Measurements from ENCODE around the gene HIRA.

The HIRA gene

GRCh38 chr22:19431649-19432132 is at the start of gene HIRA:
TSS of gene HIRA (minus strand) at chr22:19431733. CDS start at chr22:19431476, 257 bp downstream.
- H3K9ac ChIP-seq (ENCODE audit: low read length) = peak within 1 kb of the TSS; percentile 97
- peak within 1 kb of the TSS; percentile 95 for H3K4me3 ChIP-seq (ENCODE audit: insufficient read depth, low read length, poor library complexity, severe bottlenecking)
- H3K36me3 ChIP-seq (ENCODE audit: low read length) = no peaks in the 10 kb centered on the region
- no peaks in the 10 kb centered on the region for H3K27me3 ChIP-seq (ENCODE audit: low read length)
- no peaks in the 10 kb centered on the region for H3K9me2 ChIP-seq (replicated peaks; ENCODE audit: insufficient read depth, low read length)
- no peak for TF ChIP-seq CTCF (IDR thresholded peaks at IDR 0.05; ENCODE audit: insufficient read depth, low read length, poor library complexity, severe bottlenecking)
- no peak for TF ChIP-seq EZH2phosphoT487 (conservative IDR thresholded peaks at IDR 0.05; ENCODE audit: low read length)
- peak within 1 kb of the TSS; percentile 83 for H3K4me2 ChIP-seq (ENCODE audit: low read depth, low read length, poor library complexity, severe bottlenecking)
- H3F3A ChIP-seq (ENCODE audit: insufficient read depth) = no peaks in the 10 kb centered on the region
- H2AFZ ChIP-seq (ENCODE audit: low read depth, low read length, severe bottlenecking) = peak within 1 kb of the TSS; percentile 82
- H3K9me3 ChIP-seq (ENCODE audit: insufficient read depth, low read length) = no peaks in the 10 kb centered on the region
- H4K20me1 ChIP-seq (ENCODE audit: low read depth, low read length) = 0 out of 2 replicates have a peak, but pooled peaks cover 3% of the 10 kb centered on the region
- H3K27ac ChIP-seq (ENCODE audit: low read depth, low read length) = peak within 1 kb of the TSS; percentile 86
- peaks cover 46% of the 10 kb centered on the region for H3K79me2 ChIP-seq (ENCODE audit: insufficient read depth, low read length)

GRCh38 chr22:19480789-19481188 is 49.3 kb upstream of the HIRA start:
- no peaks in the 10 kb centered on the region for H3K9me3 ChIP-seq (ENCODE audit: insufficient read depth, low read length)
- no peak for TF ChIP-seq EZH2phosphoT487 (conservative IDR thresholded peaks at IDR 0.05; ENCODE audit: low read length)
- no peak for TF ChIP-seq CTCF (IDR thresholded peaks at IDR 0.05; ENCODE audit: insufficient read depth, low read length, poor library complexity, severe bottlenecking)
- no peaks in the 10 kb centered on the region for H4K20me1 ChIP-seq (ENCODE audit: low read depth, low read length)
- peak overlapping the region; percentile 85 for H3K9ac ChIP-seq (ENCODE audit: low read length)
- peak overlapping the region; percentile 59 for H3K4me2 ChIP-seq (ENCODE audit: low read depth, low read length, poor library complexity, severe bottlenecking)
- H2AFZ ChIP-seq (ENCODE audit: low read depth, low read length, severe bottlenecking) = no peak overlapping the region
- H3K36me3 ChIP-seq (ENCODE audit: low read length) = no peaks in the 10 kb centered on the region
- H3F3A ChIP-seq (ENCODE audit: insufficient read depth) = no peaks in the 10 kb centered on the region
- no peaks in the 10 kb centered on the region for H3K9me2 ChIP-seq (replicated peaks; ENCODE audit: insufficient read depth, low read length)
- no peak overlapping the region for H3K27ac ChIP-seq (ENCODE audit: low read depth, low read length)
- no peaks in the 10 kb centered on the region for H3K27me3 ChIP-seq (ENCODE audit: low read length)
- H3K4me3 ChIP-seq (ENCODE audit: insufficient read depth, low read length, poor library complexity, severe bottlenecking) = peak overlapping the region; percentile 84
- H3K79me2 ChIP-seq (ENCODE audit: insufficient read depth, low read length) = peaks cover 38% of the 10 kb centered on the region

GRCh38 chr22:19480173-19480568 is 48.6 kb upstream of the HIRA start:
- Histone ChIP-seq H3K4me2 (ENCODE audit: low read depth, low read length, poor library complexity, severe bottlenecking) (peak overlapping the region; percentile 59), H3K9ac (ENCODE audit: low read length) (peak overlapping the region; percentile 85), H3K4me3 (ENCODE audit: insufficient read depth, low read length, poor library complexity, severe bottlenecking) (peak overlapping the region; percentile 84), H3K27ac (ENCODE audit: low read depth, low read length) (peak overlapping the region; percentile 29; the same call in 1 of the 2 replicates), H3K36me3 (ENCODE audit: low read length) (no peaks in the 10 kb centered on the region), H2AFZ (ENCODE audit: low read depth, low read length, severe bottlenecking) (peak overlapping the region; percentile 68), H3K9me3 (ENCODE audit: insufficient read depth, low read length) (no peaks in the 10 kb centered on the region), H3K79me2 (ENCODE audit: insufficient read depth, low read length) (peaks cover 41% of the 10 kb centered on the region), H3K9me2 (replicated peaks; ENCODE audit: insufficient read depth, low read length) (no peaks in the 10 kb centered on the region), H4K20me1 (ENCODE audit: low read depth, low read length) (no peaks in the 10 kb centered on the region), H3F3A (ENCODE audit: insufficient read depth) (no peaks in the 10 kb centered on the region), H3K27me3 (ENCODE audit: low read length) (no peaks in the 10 kb centered on the region)
- no peak for TF ChIP-seq CTCF (IDR thresholded peaks at IDR 0.05; ENCODE audit: insufficient read depth, low read length, poor library complexity, severe bottlenecking)
